G401.6 (cell line): Measurements from ENCODE around the gene MED13L.
A peak's percentile ranks its signal among the peaks of the same experiment; 100 is the strongest.
"Not testable (repeated sequence)": the region's sequence is repeated elsewhere in the genome, so short reads cannot be mapped to it uniquely, and the experiment has no call there.

ENCODE experiments used
- FAIRE-seq: peaks from 2 replicates; lab custom pipeline; 2012; peaks lifted over from hg19 to GRCh38; lab: Jason Lieb, UNC

MED13L gene

DNA sequence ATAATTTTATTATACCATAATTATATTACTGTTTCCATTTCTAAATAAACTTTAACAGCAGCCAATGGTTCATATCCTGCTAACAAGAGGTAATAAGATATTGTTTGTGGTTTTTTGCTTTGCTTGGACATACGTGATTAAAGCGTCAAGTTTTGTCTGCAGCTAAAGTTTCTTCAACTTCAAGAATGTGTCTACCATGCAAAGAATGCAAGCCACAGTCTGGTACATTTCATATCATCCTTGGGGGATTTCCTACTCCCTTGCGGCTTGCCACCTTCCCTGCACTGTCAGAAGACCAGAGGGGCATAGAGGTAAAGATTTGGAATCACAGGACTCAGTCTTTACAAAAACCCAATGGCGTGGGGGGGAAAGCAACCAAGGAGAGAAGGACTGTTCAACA is 125.2 kb downstream of the MED13L start:
- no peak for FAIRE-seq

DNA sequence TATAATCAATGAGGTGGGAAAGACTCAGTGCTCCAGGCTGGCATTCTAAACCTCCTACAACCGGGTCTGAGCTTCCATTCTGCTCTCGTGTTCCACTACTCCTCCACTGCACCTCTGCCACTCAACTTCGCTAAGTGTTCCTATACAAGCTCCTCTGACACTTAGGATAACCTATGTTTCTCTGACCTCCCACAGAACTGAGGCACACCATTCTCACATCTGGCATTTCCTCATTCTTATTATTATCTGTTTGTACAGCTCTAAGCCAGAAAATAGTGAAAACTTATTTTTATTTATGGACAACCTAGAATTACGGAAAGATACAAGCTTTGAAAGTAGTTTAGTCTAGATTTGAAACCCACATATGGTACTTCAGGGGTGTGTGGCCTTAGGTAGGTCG is 127.0 kb downstream of the MED13L start:
- FAIRE-seq: no peak

- FAIRE-seq: no peak
Measured at GRCh38 chr12:116150001-116150400, 127.5 kb downstream of the MED13L start.

DNA sequence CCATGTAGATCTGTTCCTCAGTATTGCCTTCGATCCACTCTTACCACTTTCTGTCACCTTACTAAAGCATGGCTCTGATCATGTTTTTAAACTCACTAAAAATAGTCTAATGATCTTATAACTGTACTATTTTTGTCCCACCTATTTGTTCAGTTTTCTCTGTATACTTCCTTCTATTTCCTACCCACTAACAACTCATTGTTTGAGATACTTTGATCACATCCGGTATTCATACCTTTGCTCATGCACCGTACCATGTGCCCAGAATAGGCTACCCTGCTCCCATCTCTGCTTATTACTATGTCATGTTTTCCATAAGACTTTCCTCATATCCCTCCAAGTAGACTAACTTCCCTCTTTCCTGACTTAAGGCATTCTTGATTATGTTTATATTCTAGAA is 128.6 kb downstream of the MED13L start:
- FAIRE-seq: no peak

DNA sequence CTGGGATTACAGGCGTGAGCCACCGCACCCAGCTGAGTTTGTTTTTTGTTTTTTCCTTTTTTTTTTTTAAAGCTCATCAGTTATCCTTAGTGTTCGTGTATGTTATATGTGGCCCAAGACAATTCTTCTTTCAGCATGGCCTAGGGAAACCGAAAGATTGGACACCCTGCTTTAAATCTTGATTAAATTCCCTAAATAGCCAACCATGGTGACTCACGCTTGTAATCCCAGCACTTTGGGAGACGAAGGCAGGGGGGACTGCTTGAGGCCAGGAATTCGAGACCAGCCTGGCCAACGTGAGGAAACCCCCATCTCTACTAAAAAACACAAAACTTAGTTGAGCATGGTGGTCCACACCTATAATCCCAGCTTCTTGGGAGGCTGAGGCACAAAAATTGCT is 131.1 kb downstream of the MED13L start:
- no peak for FAIRE-seq

DNA sequence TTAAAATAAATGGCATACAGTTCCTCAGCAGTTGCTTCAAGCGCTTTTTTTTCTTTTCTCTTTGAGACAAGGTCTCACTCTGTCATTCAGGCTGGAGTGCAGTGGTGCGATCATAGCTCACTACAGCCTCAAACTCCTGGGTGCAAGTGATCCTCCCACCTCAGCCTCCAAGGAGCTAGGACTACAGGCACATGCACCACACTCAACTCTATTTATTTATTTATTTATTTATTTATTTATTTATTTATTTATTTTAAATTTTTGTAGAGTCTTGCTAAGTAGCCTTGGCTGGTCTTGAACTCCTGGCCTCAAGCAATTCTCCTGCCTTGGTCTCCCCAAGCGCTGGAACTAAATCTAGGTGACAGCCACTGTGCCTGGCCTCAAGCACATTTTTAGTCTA is 132.0 kb downstream of the MED13L start:
- FAIRE-seq: no peak

- FAIRE-seq: no peak
Measured at GRCh38 chr12:116144384-116144783, 133.1 kb downstream of the MED13L start.

DNA sequence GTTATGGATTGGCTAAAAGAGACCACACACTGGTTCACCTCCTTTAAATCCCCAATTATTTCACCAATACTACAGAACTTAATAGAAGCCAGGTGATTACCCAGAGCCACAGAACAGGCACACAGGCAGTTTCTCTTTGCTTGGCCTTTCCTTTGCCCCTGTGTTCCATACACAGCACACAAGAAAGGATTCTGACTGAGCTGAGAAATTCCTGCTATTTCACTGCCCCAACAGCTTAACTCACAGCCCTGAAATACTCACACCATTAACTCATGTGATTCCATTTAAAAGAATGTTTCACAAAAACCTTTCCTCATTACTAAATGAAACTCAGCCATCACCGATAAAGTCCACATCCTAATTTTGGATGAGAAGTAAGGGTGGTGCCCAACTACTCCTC is 133.6 kb downstream of the MED13L start:
- FAIRE-seq: peak; percentile 88

- FAIRE-seq: no peak
Measured at GRCh38 chr12:116142936-116143898, 134.3 kb downstream of the MED13L start.

DNA sequence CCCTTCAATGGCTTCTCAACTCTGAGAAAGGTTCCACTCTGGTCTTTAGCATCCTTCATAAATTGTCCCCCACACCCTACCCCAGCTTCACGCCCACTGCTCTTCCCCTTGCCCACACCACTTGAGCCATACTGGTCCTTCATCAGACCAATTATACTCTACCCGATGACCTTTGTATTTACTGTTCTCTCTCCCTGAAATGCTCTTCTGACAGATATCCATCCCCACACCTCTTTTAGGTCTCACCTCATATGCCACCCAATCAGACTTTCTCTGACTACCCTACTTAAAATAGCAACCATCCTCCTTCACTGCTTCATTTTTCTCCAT is 135.7 kb downstream of the MED13L start:
- no peak for FAIRE-seq

DNA sequence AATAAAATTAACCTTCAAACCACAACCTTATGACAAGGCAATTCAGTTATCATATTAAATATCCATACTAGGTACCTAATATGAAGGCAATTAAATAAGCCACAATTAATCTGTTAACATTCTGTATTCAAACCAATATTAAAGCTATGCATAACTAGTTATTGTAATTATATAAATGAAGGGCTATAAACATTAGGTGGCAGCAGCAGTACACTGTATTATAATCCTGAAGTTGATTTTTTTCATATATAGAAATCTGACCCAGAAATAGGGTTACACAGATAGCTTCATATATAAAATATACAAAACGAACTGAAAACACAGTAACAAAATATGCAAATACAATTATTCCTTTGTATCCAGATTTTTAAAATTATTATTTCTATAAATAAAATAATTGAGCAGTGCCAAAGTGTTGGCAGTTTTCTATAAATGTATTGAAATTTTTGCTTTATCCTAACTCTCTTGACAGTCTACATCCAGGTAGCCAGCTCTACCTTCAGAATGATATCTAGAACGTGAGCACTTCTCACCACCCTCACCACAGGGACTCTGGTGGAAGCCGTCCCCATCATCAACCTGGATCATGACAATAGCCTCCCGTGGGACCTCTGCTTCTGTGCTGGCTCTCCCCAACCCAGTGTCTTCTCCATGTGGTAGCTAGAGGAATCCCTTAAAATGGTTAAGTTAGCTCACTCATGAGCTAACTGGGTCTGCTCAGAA is 136.2 kb downstream of the MED13L start:
- peak; percentile 74 for FAIRE-seq

DNA sequence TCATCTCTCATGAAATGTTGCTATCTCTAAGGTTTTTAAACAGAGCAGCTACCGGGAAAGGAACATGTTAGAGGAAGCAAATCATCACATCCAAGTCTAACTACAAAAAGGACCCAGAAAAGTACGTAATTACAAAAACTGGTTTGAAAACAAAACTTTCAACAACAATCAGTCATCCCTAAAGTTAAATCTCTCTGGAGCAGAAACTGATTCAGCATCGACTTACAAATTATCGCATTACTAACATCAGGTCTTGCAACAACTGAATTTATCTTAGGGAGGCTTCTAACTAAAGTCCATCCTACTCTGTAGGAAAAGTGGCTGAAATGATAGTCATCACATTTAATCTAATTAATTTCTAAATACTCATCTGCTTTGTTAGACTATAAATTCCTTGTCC is 137.0 kb downstream of the MED13L start:
- FAIRE-seq: peak; percentile 15

DNA sequence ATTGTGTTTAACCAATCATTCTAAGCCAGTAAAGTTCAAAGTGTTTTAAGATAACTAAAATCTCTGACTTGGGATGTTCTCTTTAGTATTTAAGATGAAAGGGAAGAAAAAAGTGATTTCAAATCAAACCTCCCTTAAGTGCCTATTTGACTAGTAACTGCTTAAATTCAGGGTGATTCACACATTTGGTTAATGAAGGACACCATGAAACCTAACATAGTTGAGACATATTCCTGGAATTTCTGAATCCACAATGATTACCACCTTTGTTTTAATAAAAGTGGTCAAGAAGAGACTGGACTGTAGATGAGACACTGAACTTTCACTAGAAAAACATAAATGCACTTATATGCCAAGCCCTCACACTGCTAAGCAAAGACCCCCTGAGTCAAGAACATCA is 138.7 kb downstream of the MED13L start:
- peak; percentile 11 for FAIRE-seq

GRCh38 chr12:116138364-116138763 is 139.1 kb downstream of the MED13L start:
- FAIRE-seq: no peak

DNA sequence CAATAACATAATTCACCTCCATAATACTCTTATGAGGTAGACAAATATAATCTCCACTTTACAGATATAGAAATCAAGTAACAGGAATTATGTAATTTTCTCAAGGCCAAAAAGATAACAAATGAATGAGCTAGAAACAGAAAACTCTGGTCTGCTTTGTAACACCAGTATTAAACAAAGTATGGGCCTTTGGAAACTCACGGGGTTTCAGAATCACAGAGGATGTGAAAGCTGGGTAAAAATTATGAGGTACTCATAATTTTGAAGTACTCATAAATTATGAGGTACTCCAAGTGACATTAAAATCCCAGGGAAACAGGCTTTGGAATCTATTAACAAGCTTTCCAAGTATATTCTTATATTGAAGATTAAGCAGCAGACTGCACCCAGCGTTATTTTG is 140.2 kb downstream of the MED13L start:
- FAIRE-seq: no peak

- peak; percentile 34 for FAIRE-seq
Measured at GRCh38 chr12:116136340-116136739, 141.2 kb downstream of the MED13L start.

- FAIRE-seq: no peak
Measured at GRCh38 chr12:116135209-116135930, 142.1 kb downstream of the MED13L start.

GRCh38 chr12:116133636-116134214 is 143.8 kb downstream of the MED13L start:
- FAIRE-seq: no peak

DNA sequence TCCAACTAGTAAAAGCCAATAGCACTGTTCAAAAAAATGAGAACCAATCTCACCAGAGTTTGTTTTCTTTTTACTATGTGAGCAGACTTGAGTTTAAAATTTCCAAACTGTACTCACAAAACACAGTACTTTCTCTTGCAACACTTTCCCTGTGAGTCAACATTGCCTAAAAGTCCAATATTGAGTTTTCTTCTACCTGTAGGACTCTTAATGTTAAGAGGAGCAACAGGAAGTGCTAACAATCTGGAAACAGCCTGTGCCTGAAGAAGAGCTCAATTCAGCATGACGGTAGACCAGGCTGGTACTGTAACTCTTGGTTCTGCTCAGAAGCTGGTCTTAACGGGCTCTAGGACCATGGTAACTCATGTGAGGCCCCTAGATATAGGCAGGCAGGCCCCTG is 144.3 kb downstream of the MED13L start:
- FAIRE-seq: no peak

DNA sequence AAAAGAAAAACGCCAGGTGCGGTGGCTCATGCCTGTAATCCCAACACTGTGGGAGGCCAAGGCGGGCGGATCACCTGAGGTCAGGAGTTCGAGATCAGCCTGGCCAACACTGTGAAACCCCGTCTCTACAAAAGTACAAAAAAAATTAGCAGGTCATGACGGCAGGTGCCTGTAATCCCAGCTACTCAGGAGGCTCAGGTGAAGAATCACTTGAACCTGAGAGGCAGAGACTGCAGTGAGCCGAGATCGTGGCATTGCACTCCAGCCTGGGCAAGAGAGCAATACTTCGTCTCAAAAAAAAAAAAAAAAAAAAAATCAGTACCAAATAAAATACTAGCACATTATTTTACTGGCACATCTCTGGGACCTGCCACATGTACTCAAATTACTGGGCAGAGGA is 145.5 kb downstream of the MED13L start:
- not testable (repeated sequence) for FAIRE-seq

- no peak for FAIRE-seq
Measured at GRCh38 chr12:116131176-116131575, 146.3 kb downstream of the MED13L start.

DNA sequence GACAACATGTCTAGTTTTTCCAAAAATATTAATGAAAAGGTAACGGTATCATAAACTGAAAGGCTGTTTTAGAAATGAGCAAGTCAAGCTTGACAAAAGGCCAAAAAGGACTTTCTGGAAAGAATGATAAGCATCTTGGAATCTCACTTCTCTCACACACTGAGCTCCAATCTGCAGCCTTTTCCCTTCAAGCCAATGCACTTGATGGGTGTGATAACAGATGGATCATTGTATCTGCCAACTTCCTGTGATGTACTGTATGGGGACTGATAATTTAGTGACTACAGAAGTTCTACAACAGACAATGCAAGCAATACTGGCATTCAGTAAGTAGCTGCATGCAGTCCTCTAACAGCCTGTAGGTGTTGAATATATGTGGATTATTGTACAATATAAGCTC is 147.1 kb downstream of the MED13L start:
- FAIRE-seq: no peak

DNA sequence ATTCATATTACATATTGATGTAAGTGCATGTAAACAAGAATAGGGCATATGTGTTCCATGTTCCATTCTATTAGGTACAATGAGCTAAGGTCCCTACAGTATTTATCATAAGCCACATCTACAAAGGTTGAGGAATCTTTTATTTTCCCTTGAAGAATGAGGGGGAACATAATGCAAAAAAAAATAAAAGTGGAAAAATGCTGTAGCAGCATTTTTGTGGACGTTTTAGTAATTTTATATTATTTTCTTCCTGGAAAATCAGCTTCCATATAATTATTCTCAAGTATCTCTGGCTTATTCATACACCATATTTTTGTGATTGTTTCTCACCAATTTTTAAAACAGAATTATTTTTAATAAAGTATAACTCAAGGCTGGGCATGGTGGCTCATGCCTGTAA is 148.7 kb downstream of the MED13L start:
- no peak for FAIRE-seq
